GM12874 (cell line): ENCODE results near the gene TSPAN18.

ENCODE experiments used
- CTCF ChIP-seq: IDR thresholded peaks from 2 replicates; pipeline ENCODE4 v1.5.1; 2011; ENCODE audit warnings: low read depth, mild to moderate bottlenecking, control low read depth, low read length, moderate library complexity; ENCODE audit not compliant: insufficient read depth

Gene TSPAN18

DNA sequence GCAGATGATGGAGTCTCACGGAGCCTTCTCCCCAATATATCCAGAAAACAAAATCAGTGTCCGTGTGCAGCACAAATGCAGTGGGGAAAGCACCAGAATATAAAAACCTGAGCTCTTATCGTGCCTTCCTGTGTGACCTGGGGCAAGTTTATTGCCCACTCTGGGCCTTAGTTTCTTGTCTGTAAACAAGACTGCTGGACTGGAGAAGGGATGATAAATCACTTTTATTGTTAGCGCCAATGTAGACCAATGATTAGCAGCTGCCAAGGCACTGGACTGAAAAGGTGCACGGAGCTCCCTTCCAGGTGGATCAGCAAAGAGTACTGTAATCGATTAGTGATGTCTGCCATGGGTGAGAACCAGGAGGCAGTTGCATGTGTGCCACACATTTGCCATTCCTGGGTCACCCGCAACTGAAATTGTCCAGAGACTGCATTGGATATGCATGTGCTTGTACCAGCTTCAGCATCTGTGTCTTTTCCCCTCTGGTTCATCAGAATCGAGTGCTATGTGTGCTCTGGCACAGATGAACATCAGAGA is 89.2 kb downstream of the TSPAN18 start:
- no peak for TF ChIP-seq CTCF

DNA sequence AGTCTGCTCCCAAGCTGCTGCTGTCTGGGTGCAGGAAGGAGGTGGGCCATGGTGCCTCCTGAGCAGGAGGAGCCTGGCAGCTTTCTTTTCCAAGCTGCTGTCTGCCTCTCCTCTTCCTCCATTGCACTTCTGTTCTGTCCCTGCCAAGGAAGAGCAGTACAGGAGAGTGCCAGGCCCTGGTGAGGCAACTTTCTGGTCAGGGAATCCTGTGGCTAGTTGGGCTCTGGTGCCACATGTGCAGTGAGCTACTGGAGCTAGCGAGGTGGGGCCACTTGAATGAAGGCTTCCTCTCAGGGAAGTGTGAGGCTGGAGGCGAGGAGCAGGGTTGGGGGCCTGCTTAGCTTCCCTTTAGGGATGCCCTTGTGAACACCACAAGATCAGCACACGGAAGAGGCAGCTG is 90.0 kb downstream of the TSPAN18 start:
- no peak for TF ChIP-seq CTCF

DNA sequence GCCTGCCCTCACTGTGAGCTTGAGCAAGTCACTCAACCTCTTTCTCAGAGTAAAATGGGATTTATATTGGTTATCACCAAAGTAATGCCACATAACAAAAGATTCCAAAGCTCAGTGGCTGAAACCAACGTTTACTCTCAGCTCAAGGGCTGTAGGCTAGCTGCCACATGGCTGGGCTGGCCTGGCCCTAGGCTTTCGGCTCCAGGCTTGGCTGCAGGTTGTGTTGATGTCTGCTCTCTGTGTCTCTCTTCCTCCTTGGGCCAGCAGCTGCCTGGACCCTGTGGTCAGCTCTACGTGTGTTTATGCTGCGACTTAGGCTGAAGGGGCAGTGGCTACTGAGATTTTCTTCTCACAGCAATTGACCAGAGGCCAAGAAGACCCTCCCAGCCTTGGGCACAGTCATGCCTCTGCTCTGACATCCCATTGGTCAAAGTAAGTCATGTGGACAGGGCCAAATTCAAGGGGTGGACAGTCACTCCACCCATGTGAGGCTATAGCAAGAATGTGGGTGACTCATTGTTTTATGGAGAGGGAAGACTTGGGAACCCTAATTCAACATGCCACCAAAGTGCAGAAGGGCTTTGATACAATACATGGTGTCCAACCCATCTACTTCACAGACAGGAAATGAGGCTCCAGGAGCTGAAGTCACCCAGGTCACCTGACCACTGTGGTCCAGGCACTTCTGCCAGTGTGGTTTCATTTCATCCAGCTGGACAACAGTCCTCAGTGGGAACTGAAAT is 90.6 kb downstream of the TSPAN18 start:
- no peak for TF ChIP-seq CTCF

- TF ChIP-seq CTCF, result no peak
These were observed 91.3 kb downstream of the TSPAN18 start for GRCh38 chr11:44818110-44818509.

- TF ChIP-seq CTCF, result no peak
These were observed 92.6 kb downstream of the TSPAN18 start for GRCh38 chr11:44819346-44819745.

DNA sequence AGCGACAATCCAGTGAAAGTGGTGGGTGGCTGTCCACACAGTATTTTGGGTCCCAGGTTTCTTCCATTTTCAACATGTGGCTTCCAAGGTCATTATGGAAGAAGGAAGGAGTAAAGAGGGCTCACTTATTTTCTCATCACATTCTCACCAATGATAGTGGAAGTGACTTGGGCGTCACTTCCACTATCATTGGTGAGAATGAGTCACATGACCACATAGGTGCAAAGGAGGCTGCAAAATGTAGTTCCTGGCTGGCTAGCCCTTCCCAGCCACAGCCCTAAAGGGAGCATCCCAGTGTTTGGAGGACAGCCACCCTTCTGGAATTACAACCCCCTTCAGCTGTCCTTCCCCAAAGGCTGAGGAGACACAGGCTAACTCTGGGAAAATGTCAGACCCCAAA is 95.6 kb downstream of the TSPAN18 start:
- TF ChIP-seq CTCF, result no peak

DNA sequence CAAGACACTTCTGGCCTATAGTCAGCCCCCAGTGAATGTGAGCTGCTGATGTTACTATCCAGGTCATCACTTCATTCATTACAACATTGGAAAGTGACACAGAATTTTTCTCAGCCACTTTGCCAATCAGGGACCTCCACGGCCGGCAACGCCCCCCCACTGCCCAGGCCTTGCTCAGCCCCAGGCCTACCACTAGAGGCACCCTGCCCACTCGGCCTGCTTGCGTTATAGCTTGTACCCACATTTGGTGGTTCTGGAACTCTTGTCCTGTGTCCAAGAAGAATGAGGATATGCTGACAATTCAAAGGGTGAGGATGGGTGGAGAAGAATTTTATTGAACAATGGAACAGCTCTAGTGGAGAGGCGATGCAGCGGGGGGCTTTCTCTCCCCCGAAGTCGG is 96.2 kb downstream of the TSPAN18 start:
- TF ChIP-seq CTCF, result peak; percentile 57
